ENCODE measurements around the gene TNNC1.

TNNC1 gene

DNA sequence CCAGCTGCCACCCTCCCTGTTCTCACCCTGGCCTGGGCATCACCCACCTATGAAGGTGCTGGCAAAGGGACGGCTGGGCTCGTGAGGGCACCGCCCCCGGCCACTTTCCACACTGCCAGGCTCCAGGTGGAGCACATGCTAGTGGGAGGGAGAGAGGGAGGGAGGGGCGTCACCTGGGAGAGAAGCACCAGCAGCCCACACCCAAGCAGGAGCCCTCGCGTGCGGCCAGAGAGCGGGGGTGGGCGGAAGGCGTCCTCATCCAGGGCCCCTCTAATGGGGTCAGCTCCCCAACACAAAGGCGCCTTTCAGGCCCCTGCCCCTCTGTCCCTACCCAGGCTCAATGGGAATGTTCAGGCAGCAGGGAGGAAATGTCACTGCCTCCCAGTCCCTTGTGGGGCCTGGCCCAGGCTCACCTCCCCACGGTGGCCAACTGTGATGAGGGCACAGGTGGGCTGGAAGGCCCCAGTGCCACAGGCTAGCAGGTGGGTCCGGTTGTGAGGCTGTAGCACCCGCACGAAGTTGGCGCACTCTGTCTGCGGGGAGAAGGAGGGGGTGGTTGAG lies 12.0 kb downstream of the TNNC1 start:
- DNase-seq = no peak

DNA sequence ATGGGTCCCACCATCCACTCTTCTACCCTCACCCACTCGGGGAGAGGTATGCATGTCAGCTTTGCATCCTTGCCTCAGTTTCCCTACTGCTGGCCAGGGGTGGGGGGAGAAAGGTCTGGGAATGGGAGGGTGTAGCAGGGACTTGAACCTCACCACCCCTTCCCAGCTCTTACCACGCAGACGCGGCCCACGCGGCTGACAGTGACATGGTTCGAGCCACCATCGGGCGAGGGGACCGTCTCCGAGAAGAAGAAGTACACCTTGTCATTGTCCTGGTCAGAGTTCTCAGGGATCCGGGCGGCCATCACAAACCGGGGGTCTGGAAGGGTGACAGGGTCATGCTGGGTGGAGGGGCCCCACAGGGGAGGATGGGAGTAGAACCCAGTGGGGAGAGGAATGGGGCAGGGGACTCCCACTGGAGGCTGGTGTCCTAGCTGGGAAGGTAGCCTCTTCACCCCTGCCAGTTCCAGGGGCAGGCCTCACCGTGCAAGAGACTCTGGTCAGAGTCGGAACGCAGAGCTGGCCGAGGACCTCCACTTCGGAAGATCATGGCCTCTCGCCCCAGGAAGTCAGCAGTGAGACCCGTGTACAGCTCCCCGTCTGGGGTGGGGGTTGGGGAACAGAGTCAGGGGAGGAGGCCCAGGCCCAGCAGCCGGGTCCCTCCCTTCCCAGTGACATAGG lies 12.6 kb downstream of the TNNC1 start:
- DNase-seq = no peak

DNA sequence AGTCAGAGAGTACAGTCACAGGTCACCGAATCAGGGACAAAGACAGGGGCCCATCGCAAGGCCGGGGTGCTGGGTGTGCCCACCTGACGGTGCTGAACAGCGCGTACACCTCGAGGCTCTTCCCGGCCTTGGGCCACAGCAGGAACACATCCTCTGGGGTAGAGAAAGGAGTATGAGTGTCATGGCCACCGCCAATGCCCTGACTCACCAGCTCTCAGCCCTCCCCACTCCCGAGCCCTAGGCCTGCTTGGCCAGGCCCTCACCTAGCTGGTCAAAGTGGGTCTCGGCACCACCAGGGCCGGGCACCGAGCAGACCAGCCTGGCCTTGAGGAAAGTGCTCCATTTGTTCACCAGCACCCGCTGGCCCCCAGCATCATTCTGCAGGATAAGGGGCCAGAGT lies 13.2 kb downstream of the TNNC1 start:
- no peak for DNase-seq

DNA sequence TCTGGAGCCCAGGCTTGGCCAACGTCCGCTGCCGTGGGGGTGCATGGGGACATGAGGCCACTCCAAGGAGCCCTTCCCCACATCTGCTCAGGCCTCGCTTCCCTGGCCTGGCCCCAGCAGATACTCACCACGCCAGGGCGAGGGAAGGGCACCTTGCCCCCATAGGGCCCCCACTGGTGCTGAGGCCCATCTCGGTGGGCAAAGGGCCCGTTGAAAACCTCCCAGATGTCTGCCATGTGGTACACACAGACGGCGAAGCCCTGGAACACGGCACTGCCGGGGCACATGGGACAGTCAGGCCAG lies 13.6 kb downstream of the TNNC1 start:
- no peak for DNase-seq

- DNase-seq = no peak
These were observed 14.2 kb downstream of the TNNC1 start for GRCh38 chr3:52439426-52440248.

DNA sequence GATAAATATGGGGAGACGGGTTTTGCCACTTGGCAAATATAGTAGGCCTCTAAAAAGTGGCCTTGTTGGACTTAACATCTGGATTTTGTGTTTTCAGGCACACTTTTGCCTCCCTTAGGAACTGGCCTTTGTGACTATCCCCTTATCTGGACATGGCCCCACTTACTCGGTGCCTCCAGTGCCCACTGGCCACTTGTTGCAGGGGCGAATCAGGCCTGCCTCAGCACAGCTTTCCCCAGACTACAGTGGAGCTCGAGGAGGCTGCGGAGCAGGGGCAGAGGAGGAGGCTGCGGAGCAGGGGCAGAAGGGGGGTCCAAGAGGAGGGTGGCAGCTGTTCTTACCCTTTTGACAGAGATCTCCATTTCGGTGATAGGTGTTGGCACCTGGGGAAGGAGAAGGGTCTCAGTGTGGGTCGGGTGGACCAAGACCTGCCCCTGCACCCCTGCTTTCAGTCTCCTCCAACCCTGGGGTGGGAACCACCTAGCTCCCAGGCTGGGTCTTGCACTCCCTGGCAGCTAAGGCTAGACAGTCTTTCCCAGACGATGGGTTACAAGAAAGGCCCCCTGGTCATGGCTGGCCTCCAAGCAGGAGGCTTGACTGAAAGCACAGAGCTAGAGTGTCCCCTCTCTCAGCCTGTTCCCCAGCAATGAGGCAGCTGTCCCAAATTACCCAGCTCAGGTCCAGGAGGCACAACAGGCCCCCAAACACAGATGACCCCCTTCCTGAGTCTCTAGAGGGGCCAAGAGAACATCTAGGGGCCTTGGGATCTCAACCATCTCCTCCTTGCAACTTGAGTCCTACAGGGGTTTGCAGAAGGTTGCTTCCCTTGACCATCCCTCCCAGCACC lies 15.0 kb downstream of the TNNC1 start:
- DNase-seq = no peak

- DNase-seq = no peak
These were observed 15.8 kb downstream of the TNNC1 start for GRCh38 chr3:52438104-52438376.

GRCh38 chr3:52437326-52438103 lies 16.3 kb downstream of the TNNC1 start:
- no peak for DNase-seq

DNA sequence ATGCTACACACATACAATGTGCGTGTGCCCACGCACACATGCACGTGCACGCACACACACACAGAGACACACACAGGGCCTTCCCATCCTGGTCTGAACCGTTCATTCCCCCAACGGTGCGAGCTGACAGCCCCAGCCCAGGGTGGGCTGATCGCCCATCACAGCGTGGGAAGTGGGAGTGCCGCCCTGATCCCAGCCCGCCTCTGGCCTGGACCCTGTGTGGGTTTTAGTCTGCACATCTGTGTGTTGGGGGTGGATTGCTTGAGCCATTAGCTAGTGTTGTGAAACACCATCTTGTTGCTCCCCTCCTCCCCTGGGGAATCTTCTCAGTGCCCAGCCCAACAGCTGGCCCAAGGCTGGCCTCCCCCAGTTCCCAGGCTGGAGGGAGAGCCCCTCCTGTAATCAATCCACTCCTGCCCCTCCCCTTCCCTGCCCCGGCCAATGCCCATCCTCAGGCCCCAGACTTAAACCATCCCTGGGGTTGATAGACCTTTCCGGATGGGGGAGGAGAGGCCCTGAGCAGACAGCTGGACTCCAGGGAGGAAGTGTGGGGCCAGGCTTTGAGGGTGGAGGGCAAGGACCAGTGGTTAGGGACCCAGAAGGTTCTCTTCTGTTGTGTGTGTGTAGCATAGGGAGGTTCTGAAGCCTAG lies 17.2 kb downstream of the TNNC1 start:
- DNase-seq = no peak

GRCh38 chr3:52435246-52436101 lies 18.4 kb downstream of the TNNC1 start:
- DNase-seq = no peak

DNA sequence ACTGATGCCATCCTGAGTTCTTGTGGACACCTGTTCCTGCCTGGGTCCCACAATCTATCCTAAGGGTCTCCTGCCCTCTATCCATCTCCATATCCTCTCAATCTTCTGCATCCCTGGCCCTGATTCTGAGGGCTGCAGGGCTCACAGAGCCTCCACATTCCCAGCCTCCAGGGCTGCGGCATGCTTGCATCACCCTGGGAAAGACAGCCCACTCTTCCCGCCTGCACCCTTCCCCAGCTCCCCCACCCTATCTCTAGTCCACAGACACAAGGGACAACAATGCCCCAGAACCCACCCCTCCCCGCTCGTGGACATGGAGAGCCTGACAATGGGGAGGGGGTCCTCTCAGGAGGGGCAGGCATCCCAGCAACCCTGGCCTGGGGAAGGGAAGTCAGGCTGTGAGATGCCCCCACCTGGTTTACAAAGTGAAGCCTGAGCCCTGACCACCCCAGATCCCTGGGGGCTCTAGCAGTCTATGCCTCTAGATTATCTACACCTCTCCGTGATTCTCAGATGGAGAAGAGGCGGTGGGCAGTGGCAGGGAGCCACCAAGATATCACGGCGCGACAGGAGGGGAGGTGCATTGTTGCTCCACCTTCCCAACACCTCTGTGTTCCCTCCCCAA lies 19.2 kb downstream of the TNNC1 start:
- no peak for DNase-seq

GRCh38 chr3:52433996-52434479 lies 19.8 kb downstream of the TNNC1 start:
- no peak for DNase-seq

GRCh38 chr3:52433328-52433995 lies 20.4 kb downstream of the TNNC1 start:
- no peak for DNase-seq

- DNase-seq = no peak
These were observed 21.1 kb downstream of the TNNC1 start for GRCh38 chr3:52432691-52433141.

GRCh38 chr3:52432225-52432624 lies 21.6 kb downstream of the TNNC1 start:
- DNase-seq = no peak

DNA sequence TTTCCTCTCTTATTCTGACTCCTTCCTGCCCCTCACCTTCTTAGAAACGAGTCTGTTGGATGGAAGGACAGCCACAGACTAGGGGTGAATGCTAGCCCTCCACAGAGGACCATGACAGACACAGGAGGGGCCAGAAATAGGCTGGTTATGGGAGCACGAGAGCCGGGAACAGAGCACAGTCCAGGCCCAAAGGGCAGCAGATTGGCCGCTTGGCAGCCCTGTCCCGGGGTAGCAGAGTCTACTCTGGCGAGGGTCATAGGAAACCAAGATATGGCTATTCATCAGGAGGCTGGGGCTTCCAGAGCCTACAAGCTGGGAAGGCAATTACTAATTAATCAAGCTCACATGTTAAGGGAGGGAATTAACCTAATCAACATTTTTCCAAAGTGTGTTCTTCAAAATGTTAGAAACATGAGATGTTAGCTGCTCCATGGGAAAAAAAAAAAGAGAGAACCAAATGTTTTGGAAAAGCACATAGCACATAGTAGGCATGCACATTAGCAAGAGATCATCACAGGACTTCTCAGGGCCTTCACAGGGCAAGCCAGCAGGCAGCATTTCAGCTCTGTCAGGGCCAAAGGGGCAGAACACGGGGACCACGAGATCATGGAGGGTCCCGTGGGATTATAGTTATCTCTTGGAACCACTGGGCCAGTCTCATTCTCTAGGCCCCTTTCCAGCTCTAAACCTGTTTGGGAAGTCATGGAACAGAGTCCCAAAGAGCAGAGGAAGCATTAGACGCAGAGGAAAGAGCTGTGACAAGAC lies 22.2 kb downstream of the TNNC1 start:
- no peak for DNase-seq

- DNase-seq = no peak
These were observed 23.4 kb downstream of the TNNC1 start for GRCh38 chr3:52430416-52430810.

DNA sequence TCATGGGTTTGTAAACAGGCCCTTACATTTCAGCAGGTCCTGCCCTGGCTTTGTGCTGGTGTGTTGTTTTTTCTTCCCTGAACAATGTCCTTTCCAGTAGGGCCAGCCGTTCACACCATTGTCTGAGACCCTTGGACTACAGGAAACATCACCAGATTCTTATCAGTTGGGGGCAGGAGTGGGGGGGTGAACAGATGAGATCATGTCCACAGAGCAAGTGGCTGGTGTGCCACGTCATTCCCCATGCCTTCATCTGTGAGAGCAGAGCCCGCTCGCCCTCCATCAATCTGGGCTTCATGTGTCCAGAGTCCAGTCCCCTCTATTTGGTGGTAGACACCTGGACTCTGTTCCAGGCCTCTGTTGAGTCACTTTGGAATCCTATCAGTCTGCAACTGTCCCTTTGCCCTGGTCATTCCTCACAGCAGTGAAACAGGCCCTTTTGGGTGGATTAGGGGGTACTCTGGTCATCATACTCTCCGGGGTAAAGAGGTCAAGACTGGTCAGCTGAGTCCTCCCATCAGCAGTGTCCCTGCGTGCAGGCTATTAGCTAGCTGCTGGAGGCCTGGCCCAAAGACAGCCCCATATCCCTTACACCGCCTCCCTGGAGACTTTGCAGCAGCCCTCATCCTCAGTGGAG lies 23.9 kb downstream of the TNNC1 start:
- no peak for DNase-seq

DNA sequence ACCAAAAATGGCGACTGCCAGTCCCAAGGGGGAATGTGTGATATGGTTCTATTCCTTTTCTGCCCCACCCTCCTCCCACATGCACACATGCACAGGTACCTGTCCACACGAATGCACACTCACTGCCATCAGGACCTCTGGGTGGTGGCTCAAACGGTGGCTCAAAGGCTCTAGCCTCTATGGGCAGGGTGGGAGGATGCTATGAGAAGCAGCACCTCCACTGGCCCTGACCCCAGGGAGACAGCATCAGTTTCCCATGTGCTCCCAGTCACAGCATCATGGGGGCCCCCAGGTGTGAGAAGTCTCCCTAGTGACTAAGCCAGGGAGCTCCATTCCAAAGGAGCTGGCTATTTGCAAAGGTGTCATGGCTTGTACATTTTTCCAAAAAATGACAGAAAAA lies 24.8 kb downstream of the TNNC1 start:
- DNase-seq = no peak
